HepG2 (cell line): Measurements from ENCODE around the gene PLOD2. TPM values are rescaled to one million over a fixed set of nuclear protein-coding genes. Genes with fewer than 3 reads are reported as not detected.
A peak's percentile ranks its signal among the peaks of the same experiment; 100 is the strongest.

ENCODE experiments used
- CENPT ChIP-seq: sonication (generic); formaldehyde crosslinking; IDR thresholded peaks from 2 replicates; pipeline ENCODE4 v1.8.0; 2022; ENCODE audit warnings: low read depth, mild to moderate bottlenecking, moderate library complexity, missing genetic modification reagents
- FOXK2 ChIP-seq: fragments of 450-650 bp; IDR thresholded peaks from 2 replicates; pipeline ENCODE4 v1.6.1; 2016
- HNF4A ChIP-seq: sonication (generic); formaldehyde crosslinking; IDR thresholded peaks from 2 replicates; pipeline ENCODE4 v1.4.0; 2020; ENCODE audit warnings: missing genetic modification reagents
- MAZ ChIP-seq, 2 experiments: sonication (generic) in 1 of 2; formaldehyde crosslinking in 1 of 2; IDR thresholded peaks; 2 replicates each; pipeline versions ENCODE4 v1.5.0 to v1.6.1; 2012 to 2020; ENCODE audit warnings: low read depth in 2 of 2, mild to moderate bottlenecking in 2 of 2, borderline replicate concordance in 1 of 2, improper control_type of control experiment in 1 of 2, low read length in 1 of 2, missing genetic modification reagents in 1 of 2, moderate library complexity in 1 of 2
- MYNN ChIP-seq: sonication (generic); formaldehyde crosslinking; IDR thresholded peaks from 2 replicates; pipeline ENCODE4 v1.4.0; 2020; ENCODE audit warnings: mild to moderate bottlenecking, low read depth, missing genetic modification reagents
- PAX8 ChIP-seq: sonication (generic); formaldehyde crosslinking; IDR thresholded peaks from 2 replicates; pipeline ENCODE4 v1.8.0; 2022; ENCODE audit warnings: mild to moderate bottlenecking, missing genetic modification reagents, borderline replicate concordance
- PREB ChIP-seq: sonication (generic); formaldehyde crosslinking; IDR thresholded peaks from 2 replicates; pipeline ENCODE4 v1.4.0; 2020; ENCODE audit warnings: missing genetic modification reagents
- ZBTB20 ChIP-seq: sonication (generic); formaldehyde crosslinking; IDR thresholded peaks from 2 replicates; pipeline ENCODE4 v1.8.1; 2023; ENCODE audit warnings: missing genetic modification reagents, low read depth, mild to moderate bottlenecking, borderline replicate concordance
- ZHX2 ChIP-seq, 2 experiments: sonication (generic) in 1 of 2; formaldehyde crosslinking in 1 of 2; IDR thresholded peaks; 2 replicates each; pipeline versions ENCODE4 v1.6.1 to v1.9.0; 2014 to 2022; ENCODE audit warnings: antibody characterized with exemption in 1 of 2, borderline replicate concordance in 1 of 2, inconsistent platforms in 1 of 2, low read depth in 1 of 2, missing genetic modification reagents in 1 of 2
- ZNF224 ChIP-seq: sonication (generic); formaldehyde crosslinking; IDR thresholded peaks from 2 replicates; pipeline ENCODE4 v1.5.0; 2020; ENCODE audit warnings: mild to moderate bottlenecking, missing genetic modification reagents
- ZNF737 ChIP-seq: sonication (generic); formaldehyde crosslinking; IDR thresholded peaks from 2 replicates; pipeline ENCODE4 v1.5.0; 2020; ENCODE audit warnings: missing genetic modification reagents, mild to moderate bottlenecking, borderline replicate concordance
- ZNF782 ChIP-seq: sonication (generic); formaldehyde crosslinking; IDR thresholded peaks from 2 replicates; pipeline ENCODE4 v1.4.0; 2020; ENCODE audit warnings: missing genetic modification reagents, mild to moderate bottlenecking, borderline replicate concordance
- polyA plus RNA-seq, 8 experiments: library from polyadenylated mRNA; depleted of rRNA in 3 of 8; stranded (reverse) in 7 of 8; unstranded in 1 of 8; fragments of >200 nt; fragmentation: Illumina TruSeq in 4 of 8; extraction: Trizol in 4 of 8; gene quantifications; 2 replicates each; pipeline versions ENCODE4 v1.2.1 to v1.2.3, GENCODE V29; 2011 to 2016; ENCODE audit warnings: low read depth in 4 of 8, missing spikeins in 1 of 8, mixed read lengths in 1 of 8; ENCODE audit not compliant: insufficient read depth in 1 of 8
- total RNA-seq, 5 experiments: library from RNA; depleted of rRNA; stranded (reverse); fragments of >200 nt; fragmentation: Illumina TruSeq; extraction: Trizol; gene quantifications; 2 replicates each; pipeline ENCODE4 v1.2.3, GENCODE V29; 2016; ENCODE audit warnings: low read depth in 1 of 5
- TF ChIP-seq, protein P1 (sequence below): IDR thresholded peaks from 2 replicates; pipeline ENCODE4 v1.6.1; 2016

The PLOD2 gene
- total and polyA plus RNA-seq, 2 of the 13 experiments (the other 11 are each of a cell fraction or from before 2014, with no cell fraction given): 107 to 161 TPM

GRCh38 chr3:146115619-146116018, 45.4 kb downstream of the PLOD2 start (continued):
- no peak for TF ChIP-seq CENPT (CRISPR knock-in tag)
- TF ChIP-seq ZNF737 (CRISPR knock-in tag): no peak
- no peak for TF ChIP-seq ZHX2 (IDR thresholded peaks at IDR 0.05; ENCODE audit: low read depth)
- no peak for TF ChIP-seq ZHX2 (CRISPR knock-in tag; IDR thresholded peaks at IDR 0.05; ENCODE audit: borderline replicate concordance)
- peak; percentile 90 for TF ChIP-seq HNF4A (CRISPR knock-in tag)
- TF ChIP-seq ZNF224 (CRISPR knock-in tag): no peak
- no peak for TF ChIP-seq ZNF782
- TF ChIP-seq PREB (CRISPR knock-in tag): no peak
- no peak for TF ChIP-seq MAZ (IDR thresholded peaks at IDR 0.05; ENCODE audit: borderline replicate concordance, low read depth, low read length)
- no peak for TF ChIP-seq MAZ (CRISPR knock-in tag; IDR thresholded peaks at IDR 0.05; ENCODE audit: low read depth)
- TF ChIP-seq FOXK2: peak; percentile 23; the same call in 1 of the 2 replicates
- TF ChIP-seq MYNN (CRISPR knock-in tag): no peak
- TF ChIP-seq, protein P1, sequence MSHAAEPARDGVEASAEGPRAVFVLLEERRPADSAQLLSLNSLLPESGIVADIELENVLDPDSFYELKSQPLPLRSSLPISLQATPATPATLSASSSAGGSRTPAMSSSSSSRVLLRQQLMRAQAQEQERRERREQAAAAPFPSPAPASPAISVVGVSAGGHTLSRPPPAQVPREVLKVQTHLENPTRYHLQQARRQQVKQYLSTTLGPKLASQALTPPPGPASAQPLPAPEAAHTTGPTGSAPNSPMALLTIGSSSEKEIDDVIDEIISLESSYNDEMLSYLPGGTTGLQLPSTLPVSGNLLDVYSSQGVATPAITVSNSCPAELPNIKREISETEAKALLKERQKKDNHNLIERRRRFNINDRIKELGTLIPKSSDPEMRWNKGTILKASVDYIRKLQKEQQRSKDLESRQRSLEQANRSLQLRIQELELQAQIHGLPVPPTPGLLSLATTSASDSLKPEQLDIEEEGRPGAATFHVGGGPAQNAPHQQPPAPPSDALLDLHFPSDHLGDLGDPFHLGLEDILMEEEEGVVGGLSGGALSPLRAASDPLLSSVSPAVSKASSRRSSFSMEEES: peak; percentile 34; the same call in 1 of the 2 replicates
- no peak for TF ChIP-seq PAX8 (CRISPR knock-in tag)
- TF ChIP-seq ZBTB20 (CRISPR knock-in tag): 0 out of 2 replicates have a peak, but pooled peaks have one; percentile 37
